DMS53 treated with DMSO at 0.1 percent for 48 hours (cell line): ENCODE results near the gene PEX16.

ENCODE experiments used
- DNase-seq: peaks from one replicate; lab custom pipeline; 2025; ENCODE audit not compliant: unreplicated experiment; lab: John Stamatoyannopoulos, UW

The PEX16 gene

DNA sequence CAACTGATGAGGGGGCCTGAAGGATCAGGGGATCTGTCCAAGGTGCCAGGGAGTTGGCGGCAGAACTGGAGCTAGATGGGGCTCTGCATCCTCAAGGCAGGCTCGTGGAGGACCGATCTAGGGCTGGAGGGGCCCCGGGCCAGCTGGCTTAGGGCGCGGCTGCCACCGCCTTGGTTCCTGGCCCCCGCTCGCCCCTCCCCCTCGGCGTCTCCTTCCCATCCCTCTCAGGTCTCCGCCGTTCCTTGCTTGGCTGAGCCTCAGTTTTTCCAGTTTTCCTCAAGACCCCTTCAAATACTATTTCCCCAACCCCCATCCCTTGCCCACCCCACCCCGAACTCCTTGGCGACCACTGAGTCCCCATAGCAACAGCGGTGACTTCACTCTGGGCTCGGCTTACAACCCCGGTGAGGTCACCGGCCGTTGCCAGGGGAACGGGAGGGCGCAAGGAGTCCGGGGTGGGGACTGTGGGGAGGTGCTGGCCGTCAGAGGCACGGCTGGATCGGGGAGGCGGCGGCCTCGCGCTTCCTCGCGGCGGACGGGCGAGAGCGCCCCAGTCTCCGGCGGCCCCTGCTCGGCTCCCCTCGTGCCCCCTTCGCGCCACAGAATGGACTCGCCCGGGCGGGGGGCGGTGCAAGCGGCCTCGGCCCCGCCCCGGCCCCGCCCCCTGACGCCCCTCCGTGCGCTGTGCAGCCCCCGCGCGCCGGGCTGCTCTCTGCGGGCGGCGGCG, 18.1 kb downstream of the PEX16 start:
- peak; percentile 37 for DNase-seq

DNA sequence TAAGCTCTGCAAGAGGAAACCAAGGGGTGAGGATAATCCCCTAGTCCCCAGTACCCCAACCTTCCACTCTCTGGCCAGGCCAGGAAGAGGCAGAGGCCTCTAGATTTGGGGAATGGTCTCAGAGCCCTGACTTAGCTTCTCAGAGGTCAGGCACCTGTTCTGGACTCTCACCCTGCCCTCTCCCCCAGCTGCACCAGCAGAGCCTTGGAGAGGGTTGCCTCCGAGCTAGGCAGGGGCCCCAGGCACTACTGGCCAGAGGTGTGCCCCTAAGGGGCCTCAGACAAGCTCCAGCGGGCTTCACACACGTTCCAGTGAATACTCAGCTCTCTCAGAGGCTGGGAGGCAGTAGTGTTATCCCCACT, 18.6 kb downstream of the PEX16 start:
- no peak for DNase-seq

DNA sequence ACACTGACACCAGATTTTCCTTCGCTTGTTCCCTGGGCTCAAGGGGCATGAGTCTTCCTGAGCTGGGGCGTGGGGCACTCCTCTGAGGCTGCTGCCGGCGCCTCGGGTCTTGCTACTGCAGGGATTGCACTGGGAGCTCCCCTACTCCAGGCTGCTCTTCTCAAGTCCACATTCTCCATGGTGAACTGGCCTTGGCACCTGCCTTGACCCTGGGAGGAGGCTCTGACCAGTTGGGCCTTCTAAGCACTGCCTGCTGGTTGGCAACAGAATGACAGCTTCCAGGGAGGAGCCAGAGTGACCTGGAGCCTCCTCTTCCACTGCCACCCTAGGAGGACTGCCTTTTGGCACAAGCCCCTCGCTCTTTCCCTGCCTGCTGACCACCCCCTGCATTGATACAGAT, 20.1 kb downstream of the PEX16 start:
- no peak for DNase-seq

DNA sequence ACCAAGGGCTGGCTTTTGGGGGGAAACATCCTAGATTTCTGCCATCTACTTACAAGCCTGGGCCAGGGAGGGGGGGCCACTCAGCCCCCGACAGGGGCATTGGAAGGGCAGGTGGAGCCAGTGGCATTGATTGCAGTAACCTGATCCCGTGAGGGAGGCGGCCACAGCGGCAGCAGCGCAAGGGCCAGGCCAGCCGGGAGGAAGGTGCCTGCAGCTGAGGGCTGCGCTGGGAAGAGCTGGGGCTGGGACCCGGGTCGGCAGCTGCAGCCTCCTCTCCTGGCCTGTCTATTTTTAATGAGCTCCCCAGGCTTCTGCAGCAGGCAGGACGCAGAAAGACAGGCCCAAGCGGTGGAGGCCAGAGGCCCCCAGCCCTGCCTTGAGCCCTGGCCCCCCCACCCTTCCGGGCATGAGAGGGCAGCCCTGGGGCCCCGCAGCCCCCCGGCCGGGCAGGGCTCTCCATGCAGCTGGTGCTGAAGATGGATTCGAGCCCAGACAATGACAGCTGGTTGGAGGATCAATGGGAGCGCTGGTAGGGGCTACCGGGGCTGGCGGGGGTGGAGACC, 21.2 kb downstream of the PEX16 start:
- peak; percentile 53 for DNase-seq

DNA sequence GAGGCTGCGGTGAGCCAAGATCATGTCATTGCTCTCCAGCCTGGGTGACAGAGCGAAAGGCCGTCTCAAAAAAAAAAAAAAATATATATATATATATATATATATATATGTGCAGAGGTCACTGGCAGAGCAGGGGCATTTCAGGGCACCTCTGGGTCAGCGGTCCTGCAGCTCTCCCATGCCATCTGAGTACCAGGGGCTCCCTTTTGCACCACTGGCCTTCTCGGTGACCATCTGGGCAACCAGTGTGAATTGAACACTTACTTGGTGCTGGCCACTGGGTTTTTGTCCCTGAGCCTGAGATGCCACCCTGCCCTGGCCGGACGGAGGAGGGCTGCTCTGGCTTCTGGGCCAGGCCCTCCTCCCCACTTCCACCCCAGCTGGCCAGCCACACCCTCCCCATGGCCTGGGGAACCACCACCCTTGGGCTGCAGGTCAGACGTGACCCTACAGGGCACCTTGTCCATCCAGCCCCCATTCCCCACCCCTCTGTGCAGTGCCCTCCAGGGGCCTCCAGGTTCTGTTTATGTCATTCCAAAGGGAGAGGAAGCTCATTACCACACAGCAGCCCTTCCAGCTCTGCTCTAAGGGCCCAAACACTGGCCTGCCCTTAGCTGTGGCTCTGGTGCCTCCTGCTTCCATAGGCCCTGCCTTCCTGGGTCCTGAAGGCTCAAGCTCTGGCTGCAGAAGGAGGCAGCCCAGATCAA, 22.0 kb downstream of the PEX16 start:
- DNase-seq = no peak

DNA sequence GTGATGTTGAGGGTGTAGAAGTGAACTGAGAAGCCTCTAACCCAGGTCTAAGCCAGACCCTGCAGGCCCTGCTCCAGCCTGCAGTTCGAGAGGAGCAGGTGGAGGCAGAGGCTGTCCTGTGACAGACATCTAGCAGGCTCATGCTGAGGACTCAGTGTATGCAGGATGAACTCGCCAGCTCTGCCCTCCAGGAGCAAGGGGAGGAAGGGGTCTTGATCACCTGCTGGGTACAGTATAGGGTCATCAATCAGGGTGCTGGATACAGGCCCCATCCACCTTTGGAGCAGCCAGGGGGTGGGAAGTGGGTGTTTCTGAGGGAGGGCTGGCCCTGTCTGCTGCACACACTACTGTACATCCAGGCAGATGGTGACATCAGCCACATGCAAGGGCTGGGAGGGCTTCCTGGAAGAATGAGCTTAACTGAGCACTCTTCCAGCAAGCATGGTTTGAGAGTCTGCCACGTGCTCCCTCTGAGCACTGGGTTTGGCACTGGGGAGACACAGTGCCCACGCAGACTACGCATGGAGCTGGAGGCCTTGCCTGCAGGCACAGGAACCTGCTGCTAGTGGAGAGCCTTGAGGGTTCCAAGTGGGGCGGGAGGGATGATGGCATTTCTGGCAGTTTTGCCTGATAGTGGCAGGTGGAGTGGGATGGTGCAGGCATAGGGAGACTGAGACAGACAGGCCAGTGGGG, 23.0 kb downstream of the PEX16 start:
- DNase-seq = no peak

DNA sequence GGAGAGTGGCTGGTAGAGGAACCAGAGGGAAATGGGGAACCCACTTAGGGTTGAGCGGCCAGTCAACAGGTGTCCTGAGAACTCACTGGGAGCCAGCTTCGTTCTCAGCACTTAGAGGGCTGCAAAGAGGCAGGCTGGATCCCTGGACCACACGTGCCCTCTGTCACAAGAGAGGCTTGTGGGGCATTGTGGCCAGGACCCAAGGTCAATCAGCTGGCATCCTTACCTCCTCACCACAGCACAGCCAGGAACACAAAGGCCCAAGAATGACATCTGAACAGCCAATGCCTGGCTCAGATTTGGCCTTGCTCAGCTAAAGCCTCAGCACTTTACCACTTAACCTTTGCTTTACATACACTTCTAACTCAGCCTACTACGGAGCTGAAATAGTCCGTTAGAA, 24.8 kb downstream of the PEX16 start:
- no peak for DNase-seq

DNA sequence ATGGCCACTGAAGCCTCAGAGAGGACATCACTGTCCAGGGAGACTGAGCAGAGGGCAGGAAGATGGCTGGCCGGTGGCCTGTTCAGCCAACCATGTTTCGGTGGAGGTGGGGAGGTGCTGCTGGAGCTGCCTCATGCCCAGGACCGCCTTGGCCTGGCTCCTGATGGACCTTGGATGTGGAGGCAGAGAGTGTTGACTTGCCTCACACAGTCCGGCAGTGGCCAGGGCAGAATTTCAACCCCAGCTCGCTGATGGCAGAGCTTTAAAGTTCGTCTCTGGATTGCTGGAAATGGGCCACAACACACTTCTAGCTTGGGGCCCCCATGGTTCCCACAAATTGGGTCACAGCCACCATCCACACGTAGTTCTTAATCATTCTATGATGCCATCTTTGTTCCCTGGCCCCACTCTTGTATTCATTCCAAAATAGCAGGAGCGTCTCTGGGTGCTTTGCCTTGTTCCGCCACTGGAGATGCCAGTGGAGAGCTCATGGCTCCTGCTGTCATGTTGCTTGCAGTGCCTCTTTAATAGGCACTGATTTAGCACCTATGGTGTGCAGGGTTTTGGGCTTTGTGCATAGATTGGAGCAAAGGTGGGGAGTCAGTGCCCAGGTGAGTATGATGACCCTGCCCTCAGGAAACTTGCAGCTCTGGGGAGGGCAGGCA, 26.7 kb downstream of the PEX16 start:
- no peak for DNase-seq

DNA sequence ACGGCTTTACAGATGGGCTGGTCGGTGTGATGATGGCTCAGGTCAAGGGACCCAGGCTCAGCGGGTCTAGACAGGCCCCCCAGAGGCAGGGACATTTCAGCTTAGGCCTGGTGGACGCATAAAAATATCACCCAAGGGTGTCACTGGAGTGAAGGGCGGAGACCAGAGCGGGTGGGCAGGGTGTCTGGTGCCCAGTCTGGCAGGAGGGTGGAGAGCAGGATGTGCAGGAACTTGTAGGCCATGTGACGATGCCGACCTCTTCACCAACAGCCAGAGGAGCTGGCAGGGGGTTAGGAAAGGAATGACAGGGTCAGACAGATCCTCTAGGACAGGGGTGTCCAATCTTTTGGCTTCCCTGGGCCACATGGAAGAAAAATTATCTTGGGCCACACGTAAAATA, 27.7 kb downstream of the PEX16 start:
- no peak for DNase-seq

DNA sequence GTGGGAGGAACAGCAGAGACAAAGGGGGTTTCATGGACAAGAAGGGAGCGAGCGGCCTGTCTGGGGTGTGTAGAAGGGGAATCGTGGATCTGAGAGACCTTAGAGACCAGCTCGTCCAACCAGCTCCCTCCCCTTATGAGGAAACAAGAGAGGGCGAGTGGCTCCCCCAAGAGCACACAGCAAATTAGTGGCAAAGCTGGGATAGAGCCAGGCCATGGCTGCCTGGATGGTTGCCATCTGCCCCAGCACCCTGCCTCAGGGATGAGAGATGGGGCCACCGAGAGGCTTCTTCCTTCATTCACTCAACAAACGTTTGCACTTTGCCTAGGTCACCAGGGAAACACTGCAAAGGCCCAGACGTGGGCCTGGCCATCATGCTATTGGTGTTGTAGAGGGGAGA, 28.1 kb downstream of the PEX16 start:
- DNase-seq = no peak

DNA sequence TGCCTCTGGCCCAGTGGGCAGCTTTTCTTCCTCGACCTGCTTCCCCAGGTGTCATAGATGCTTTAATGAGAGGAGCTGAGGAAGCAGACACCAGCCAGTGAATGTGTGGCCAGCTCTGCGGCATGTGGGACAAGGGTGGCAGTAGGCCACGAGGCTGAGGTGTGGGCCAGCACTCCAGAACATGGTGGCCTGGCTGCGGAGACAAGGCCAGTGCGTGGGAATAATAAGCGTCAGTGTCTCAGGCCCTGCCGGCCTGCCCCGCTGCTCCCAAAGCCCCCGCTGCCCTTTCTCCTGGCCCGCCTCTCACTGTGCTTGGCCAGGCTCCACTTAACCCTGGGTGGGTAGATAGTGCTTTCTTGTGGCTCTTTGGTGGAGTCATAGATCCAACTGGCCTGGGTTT, 30.1 kb downstream of the PEX16 start:
- DNase-seq = no peak

DNA sequence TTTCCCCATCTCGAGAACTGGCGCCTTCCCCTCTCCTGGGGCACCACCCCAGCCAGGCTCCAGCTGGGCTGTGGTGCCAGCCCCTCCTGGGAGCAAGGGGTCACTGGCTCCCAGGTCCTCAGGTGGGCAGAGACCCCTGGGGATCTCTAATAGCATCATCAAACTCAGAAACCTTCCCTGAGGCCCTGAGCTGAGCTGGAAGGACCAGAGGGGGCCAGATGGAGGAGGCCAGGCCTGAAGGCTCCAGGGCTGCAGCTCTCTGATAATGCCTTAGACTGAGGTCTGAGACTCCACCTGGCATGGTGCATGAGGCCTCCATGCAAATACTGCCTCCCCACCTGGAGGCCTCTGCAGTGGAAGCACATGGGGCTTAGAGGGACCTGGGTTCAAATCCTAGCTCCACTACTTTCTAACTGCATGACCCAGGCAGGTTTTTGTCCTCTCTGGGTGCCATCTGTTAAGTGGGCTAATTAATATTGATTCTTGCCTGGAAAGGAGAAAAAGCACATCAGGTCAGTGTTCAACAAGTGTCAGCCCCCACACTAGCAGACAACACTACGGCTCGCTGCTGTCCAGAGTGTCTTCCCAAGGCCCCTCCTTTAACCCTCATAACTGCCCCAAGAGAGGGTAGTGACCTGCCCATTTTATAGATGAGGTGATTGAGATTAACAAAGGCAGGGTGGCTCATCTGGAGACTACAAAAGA, 30.7 kb downstream of the PEX16 start:
- no peak for DNase-seq

DNA sequence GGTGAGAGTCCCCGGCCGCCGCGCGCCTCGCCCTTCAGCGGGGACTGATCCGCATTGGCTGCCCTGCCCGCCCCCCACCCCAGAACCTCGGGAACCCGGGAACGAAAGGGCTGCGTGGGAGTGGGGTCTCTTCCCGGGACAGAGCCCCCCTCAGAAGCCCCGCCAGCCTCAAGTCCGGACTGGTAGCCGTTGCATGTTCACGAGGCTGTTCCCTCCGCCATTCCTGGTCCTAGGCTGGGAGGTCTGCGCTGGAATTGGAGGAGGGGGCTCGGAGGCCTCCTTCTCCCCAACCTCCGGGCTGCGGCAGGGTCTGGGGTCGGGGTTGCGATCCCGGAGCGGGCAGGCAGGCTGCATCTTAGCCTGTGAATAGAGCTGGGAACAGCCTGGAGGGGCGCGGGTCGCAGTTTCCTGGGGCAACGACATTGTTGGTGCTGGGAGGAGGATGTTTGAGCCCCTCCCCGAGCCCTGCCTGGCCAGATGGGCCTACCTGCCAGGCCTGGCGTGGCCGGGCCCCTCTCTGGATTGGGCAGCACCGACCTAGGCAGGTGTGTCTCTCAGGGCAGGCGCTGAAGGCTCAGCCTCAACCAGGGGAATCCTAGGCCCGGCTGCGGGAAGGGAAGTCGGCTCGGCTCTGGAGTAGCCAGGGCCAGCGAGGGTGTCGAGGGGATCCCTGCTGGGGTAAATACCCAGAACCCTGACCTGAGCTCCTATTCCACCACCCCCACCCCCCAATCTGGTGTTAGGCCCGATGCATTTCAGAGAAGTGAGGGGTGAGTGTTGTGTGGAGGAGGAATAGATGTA, 31.6 kb downstream of the PEX16 start:
- DNase-seq = no peak

DNA sequence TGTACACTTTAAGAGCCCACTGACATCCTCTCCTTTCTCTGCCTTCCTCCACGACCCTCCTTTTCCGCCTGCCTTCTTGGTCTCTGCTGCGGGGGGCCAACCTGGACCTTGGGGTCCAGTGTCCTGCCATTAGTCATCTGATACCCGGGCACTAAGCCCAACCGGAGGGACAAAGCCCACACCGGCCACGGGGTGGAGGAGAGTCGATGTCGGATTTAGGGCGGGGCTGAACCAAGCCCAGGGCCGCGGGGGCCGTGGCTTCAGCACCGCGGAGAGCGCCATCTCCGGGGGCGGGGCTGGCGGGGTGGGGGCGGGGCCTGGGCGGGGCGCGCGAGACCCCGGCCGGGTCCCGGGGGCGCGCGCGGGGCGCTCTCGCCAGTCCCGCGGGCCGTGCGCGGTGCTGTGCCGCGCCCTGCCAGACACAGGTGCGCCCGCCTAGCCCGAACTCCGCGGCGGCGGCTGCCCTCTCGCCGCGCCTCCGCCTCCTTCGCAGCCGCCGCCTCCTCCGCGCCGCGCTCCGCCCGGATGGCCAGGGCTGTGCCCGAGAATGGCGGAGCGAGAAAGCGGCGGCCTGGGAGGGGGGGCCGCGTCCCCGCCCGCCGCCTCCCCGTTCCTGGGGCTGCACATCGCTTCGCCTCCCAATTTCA, 32.3 kb downstream of the PEX16 start, which contains the start of gene MAPK8IP1:
Gene MAPK8IP1, plus strand, starts transcription at position 378 of the 647 bp plus-strand sequence. Its CDS starts 170 bp downstream, at position 548.
- peak; percentile 37 for DNase-seq

DNA sequence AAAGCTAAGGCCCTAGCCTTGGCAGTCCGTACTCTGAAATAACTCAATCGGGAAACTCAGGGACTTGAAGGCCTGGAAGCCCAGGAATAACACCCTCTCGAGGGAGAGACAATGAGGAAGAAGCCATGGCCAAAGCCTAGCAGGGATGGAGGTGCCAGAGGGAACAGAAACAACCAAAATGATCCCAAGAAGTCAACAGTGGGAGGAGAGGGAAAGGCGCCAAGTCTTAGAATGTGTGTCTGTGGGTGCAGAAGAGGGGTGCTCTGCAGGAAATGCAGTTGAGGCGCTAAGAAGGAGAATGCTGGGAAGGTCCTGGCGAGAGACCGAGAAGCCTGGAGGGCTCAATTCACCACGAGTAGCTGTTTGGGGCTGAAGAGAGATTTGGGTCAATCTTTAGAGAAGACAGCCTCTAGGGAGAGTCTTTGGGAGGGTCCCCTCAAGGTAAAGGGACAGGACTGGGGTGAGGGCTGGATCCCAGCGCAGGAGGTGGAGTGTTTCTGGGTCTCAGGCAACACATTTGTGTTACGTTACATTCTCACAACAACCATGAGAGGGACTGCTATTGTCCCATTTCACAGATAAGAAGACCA, 33.0 kb downstream of the PEX16 start:
- DNase-seq = no peak

DNA sequence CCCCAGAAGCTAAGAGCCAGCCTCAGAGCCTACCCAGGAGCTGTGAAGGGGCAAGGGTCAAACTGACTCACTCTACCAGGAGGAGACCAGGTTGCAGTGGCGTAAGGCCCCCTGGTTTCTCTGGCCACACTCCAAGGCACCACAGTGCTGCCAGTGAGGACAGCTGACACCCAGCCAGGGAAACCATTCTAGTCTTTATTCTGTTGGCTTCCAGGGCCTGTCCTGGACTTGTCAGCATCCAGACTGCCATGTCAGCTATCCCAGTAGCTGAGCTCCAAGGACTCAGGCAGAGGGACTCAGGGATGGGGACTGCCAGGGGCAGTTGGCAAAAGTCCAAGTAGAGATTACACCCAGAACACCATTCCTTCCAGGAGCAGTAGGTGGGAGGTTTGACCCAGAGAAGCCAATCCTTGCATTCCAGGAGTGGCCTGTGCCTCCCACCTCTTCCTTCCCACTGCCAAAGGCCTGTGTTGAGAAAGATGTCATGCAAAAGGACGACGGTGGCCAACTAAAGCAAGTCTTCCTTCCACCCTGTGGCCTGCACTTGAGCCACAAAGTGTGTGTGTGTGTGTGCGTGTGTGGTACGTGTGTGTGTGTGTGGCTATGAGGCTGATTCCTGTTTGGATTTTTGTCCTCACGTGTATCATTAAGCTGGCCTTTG, 35.8 kb downstream of the PEX16 start:
- no peak for DNase-seq

DNA sequence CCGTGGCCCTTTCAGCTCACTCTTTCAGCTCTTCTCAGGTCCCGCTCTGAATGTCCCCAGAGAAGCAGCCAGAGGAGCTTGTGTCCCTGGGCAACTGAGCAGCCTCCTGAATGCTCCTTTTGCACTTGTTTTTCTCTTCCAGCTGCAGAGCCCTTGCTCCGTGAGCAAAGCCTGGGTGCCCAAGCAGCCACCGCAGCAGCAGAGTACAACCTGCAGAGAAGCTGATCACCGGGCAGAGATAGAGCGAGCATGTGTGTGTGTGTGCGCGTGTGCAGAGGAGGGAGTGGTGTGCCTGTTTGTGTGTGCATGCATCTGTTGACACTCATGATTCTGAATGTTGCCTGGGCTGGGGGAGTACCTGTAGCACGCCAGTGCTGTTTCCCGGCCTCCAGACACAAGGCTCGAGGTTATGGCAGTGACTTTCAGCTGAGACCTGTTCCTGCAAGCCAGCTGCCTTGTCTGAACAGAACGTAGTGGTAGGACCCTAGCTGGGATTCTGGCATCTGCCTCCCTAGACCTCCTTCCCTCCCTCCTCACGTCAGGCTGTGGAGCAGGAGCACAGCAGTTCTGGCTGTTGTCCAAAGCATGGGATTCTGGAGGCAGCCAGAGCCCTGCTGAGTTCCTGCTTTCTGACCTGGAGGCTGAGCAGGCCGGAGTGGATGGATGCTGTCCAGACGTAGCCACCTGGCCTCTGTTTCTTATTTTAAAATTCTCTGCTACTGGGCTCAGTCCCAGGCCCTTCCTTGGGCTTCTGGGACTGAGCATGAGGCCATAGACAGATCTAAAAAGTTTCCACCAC, 36.7 kb downstream of the PEX16 start:
- DNase-seq = no peak
